Left hindlimb (tissue), 1 donor: Measurements from ENCODE around the gene TSHZ3.

Experiments
- DNase-seq: peaks from one replicate; pipeline ENCODE4 v3.0.0-alpha.2; 2018

Gene TSHZ3

GRCh38 chr19:31337008-31337914 is 12.0 kb downstream of the TSHZ3 start:
- no peak for DNase-seq

- DNase-seq, result no peak
These were observed 13.5 kb downstream of the TSHZ3 start for GRCh38 chr19:31335716-31336115.

- DNase-seq, result no peak
These were observed 14.2 kb downstream of the TSHZ3 start for GRCh38 chr19:31334849-31335624.

- no peak for DNase-seq
These were observed 15.0 kb downstream of the TSHZ3 start for GRCh38 chr19:31334101-31334848.

GRCh38 chr19:31332096-31332495 is 17.1 kb downstream of the TSHZ3 start:
- DNase-seq, result peak; percentile 18

- DNase-seq, result no peak
These were observed 17.7 kb downstream of the TSHZ3 start for GRCh38 chr19:31331536-31331935.

GRCh38 chr19:31330761-31331160 is 18.5 kb downstream of the TSHZ3 start:
- DNase-seq, result no peak

GRCh38 chr19:31330237-31330636 is 19.0 kb downstream of the TSHZ3 start:
- DNase-seq, result no peak

- no peak for DNase-seq
These were observed 19.4 kb downstream of the TSHZ3 start for GRCh38 chr19:31329819-31330218.

GRCh38 chr19:31328238-31328637 is 21.0 kb downstream of the TSHZ3 start:
- DNase-seq, result no peak

- DNase-seq, result no peak
These were observed 22.8 kb downstream of the TSHZ3 start for GRCh38 chr19:31326329-31327028.

GRCh38 chr19:31325342-31325741 is 23.9 kb downstream of the TSHZ3 start:
- DNase-seq, result no peak

- DNase-seq, result no peak
These were observed 29.8 kb downstream of the TSHZ3 start for GRCh38 chr19:31319465-31319864.

GRCh38 chr19:31318790-31319425 is 30.3 kb downstream of the TSHZ3 start:
- DNase-seq, result peak; percentile 7

GRCh38 chr19:31317570-31317969 is 31.7 kb downstream of the TSHZ3 start:
- DNase-seq, result peak; percentile 55

- peak; percentile 66 for DNase-seq
These were observed 32.1 kb downstream of the TSHZ3 start for GRCh38 chr19:31317093-31317492.

GRCh38 chr19:31316201-31316951 is 32.9 kb downstream of the TSHZ3 start:
- DNase-seq, result peak; percentile 42

GRCh38 chr19:31315652-31316051 is 33.6 kb downstream of the TSHZ3 start:
- DNase-seq, result no peak

- peak; percentile 25 for DNase-seq
These were observed 34.2 kb downstream of the TSHZ3 start for GRCh38 chr19:31314849-31315629.

GRCh38 chr19:31314156-31314555 is 35.1 kb downstream of the TSHZ3 start:
- no peak for DNase-seq
